GM23248 (cell line): ENCODE data around the gene PIF1.

Source experiments
- EZH2 ChIP-seq: fragments of 200-600 bp; sonication (generic); IDR thresholded peaks from 2 replicates; pipeline ENCODE4 v1.6.1; 2018; ENCODE audit warnings: antibody characterized with exemption, mild to moderate bottlenecking; ENCODE audit not compliant: insufficient read depth, poor library complexity, severe bottlenecking
- EZH2phosphoT487 ChIP-seq: fragments of 200-600 bp; sonication (generic); IDR thresholded peaks from 2 replicates; pipeline ENCODE4 v1.6.1; 2018; ENCODE audit warnings: antibody characterized with exemption, moderate library complexity, mild to moderate bottlenecking, low read depth; ENCODE audit not compliant: insufficient read depth

GRCh38 chr15:64845831-64846595, 20.6 kb upstream of the PIF1 start:
- TF ChIP-seq EZH2 (no peak), EZH2phosphoT487 (no peak)
